ENCODE measurements around the gene IL4R. TPM values are rescaled to one million over a fixed set of nuclear protein-coding genes. Genes with fewer than 3 reads are reported as not detected.

The IL4R gene
- total and polyA plus RNA-seq, 2 of the 8 experiments (the other 6 are each of a cell fraction or from before 2014, with no cell fraction given) = 29.1 to 29.4 TPM

DNA sequence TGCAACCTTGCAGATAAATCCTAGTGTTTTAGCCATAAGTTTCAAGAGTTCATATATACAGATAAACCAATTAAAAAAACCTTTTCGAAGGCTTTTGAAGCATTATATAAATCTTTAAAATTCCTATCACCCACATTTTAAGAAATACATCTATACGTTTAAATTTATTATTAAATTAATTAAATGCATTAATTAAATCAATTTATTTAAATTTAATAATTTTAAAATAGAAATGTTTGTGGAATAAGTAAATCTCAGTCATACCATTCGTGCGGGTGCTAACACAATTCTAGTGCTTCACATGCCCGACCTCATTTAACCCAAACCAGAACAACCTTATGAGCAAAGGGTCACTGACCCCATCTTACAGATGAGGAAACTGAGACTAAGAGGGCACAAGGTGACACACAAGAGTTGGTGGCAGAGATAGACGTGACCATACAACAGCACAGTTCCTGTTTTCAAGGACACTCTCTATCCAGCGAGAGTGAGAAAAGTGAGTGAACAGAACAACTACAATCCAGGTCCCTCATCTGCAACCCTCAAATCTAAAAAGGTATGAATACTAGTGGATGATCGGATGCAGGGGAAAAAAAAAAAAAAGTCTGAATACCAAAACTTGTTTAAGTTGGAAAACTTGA, 46.6 kb upstream of the IL4R start:
- Histone ChIP-seq H3K23me2 (ENCODE audit: low read depth, low read length) (peaks cover 6% of the 10 kb centered on the region; the same call in 1 of the 2 replicates), H3K79me2 (ENCODE audit: control insufficient read depth in 1 of 2, insufficient read depth in 2 of 2, low read length in 2 of 2) (no peaks in the 10 kb centered on the region), H4K20me1 (replicated peaks in 1 of 2; ENCODE audit: control insufficient read depth in 1 of 2, insufficient read depth in 2 of 2, low read length in 2 of 2) (no peaks in the 10 kb centered on the region), H3K27ac (ENCODE audit: low read depth, low read length) (no peak overlapping the region), H4K8ac (ENCODE audit: extremely low read depth, insufficient read depth, low read length) (no peak overlapping the region), H2BK20ac (ENCODE audit: low read length) (no peak overlapping the region), H2AK5ac (ENCODE audit: low read depth, low read length) (peak overlapping the region; percentile 7; the same call in 1 of the 2 replicates), H3K9me3 (ENCODE audit: insufficient read depth in 2 of 2, low read depth in 1 of 2, low read length in 1 of 2) (no peaks in the 10 kb centered on the region), H2BK120ac (replicated peaks; ENCODE audit: low read depth, low read length) (no peak overlapping the region), H3K27me3 (replicated peaks in 1 of 4; ENCODE audit: control insufficient read depth in 3 of 4, extremely low read depth in 1 of 4, insufficient read depth in 3 of 4, low read length in 3 of 4) (no peaks in the 10 kb centered on the region), H3K9ac (replicated peaks in 1 of 4; ENCODE audit: extremely low read depth in 1 of 4, low read depth in 3 of 4, low read length in 3 of 4) (no peak overlapping the region), H3K4me3 (ENCODE audit: extremely low read depth in 1 of 4, insufficient read depth in 2 of 4, low read depth in 3 of 4, low read length in 4 of 4) (no peak overlapping the region), H2BK5ac (ENCODE audit: low read depth, low read length) (no peak overlapping the region), H4K91ac (replicated peaks; ENCODE audit: insufficient read length, low read length) (no peak overlapping the region), H3K79me1 (ENCODE audit: low read depth, low read length) (no peaks in the 10 kb centered on the region; the same call in 1 of the 2 replicates), H3K4me2 (ENCODE audit: insufficient read depth in 1 of 2, low read depth in 2 of 2, low read length in 2 of 2) (no peak overlapping the region; a peak in 1 of 4 replicates), H3K14ac (ENCODE audit: insufficient read length) (no peak overlapping the region), H3K4ac (replicated peaks; ENCODE audit: insufficient read length, low read depth, low read length) (no peak overlapping the region), H3K23ac (ENCODE audit: insufficient read length) (no peak overlapping the region), H4K5ac (ENCODE audit: insufficient read length, low read depth, low read length) (no peak overlapping the region), H2BK15ac (ENCODE audit: low read length) (no peak overlapping the region), H3K56ac (replicated peaks; ENCODE audit: insufficient read length, low read depth, low read length) (no peak overlapping the region), H3K18ac (ENCODE audit: extremely low read depth, low read length) (no peak overlapping the region), H2AFZ (ENCODE audit: low read length) (no peak overlapping the region), H3K36me3 (ENCODE audit: control insufficient read depth in 2 of 4, insufficient read depth in 4 of 4, low read length in 3 of 4) (no peaks in the 10 kb centered on the region; a peak in 1 of 8 replicates), H2BK12ac (ENCODE audit: low read depth, low read length) (no peak overlapping the region), H3K4me1 (replicated peaks in 1 of 4; ENCODE audit: control insufficient read depth in 3 of 4, insufficient read depth in 4 of 4, low read length in 3 of 4) (peaks cover 0 to 8% (median 0%) of the 10 kb centered on the region in 4 experiments; a peak in 2 of 7 replicates)
- FAIRE-seq = no peak
- no peak for DNase-seq (ENCODE audit: low read depth in 1 of 2, low spot score in 2 of 2)
- POLR2A ChIA-PET (ENCODE audit: partially characterized antibody) = no interaction called here
- WGBS, 2 experiments (ENCODE audit: extremely low coverage in 1 of 2, insufficient coverage in 1 of 2, insufficient read length in 1 of 2, insufficient replicate concordance in 2 of 2, low coverage in 1 of 2, low lambda C conversion rate in 2 of 2, missing lambda C conversion rate in 1 of 2) = 86% methylated on average over 8 of the region's 8 CpGs; no CpG with 5 or more reads in 1 of the 2 experiments
- CTCF ChIA-PET (ENCODE audit: partially characterized antibody) = no interaction called here
- TF ChIP-seq GTF2F1 (IDR thresholded peaks at IDR 0.05; ENCODE audit: borderline replicate concordance, low read depth, low read length) = no peak
- TF ChIP-seq EP300 (IDR thresholded peaks at IDR 0.05; ENCODE audit: borderline replicate concordance in 1 of 2, low read depth in 2 of 2, low read length in 2 of 2) = no peak
- no peak for TF ChIP-seq TCF12 (IDR thresholded peaks at IDR 0.05; ENCODE audit: low read depth, low read length)
- no peak for TF ChIP-seq HDAC6 (IDR thresholded peaks at IDR 0.05; ENCODE audit: low read depth, low read length)
- TF ChIP-seq, protein P1, sequence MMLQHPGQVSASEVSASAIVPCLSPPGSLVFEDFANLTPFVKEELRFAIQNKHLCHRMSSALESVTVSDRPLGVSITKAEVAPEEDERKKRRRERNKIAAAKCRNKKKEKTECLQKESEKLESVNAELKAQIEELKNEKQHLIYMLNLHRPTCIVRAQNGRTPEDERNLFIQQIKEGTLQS (IDR thresholded peaks at IDR 0.05; ENCODE audit: insufficient read depth, low read depth, low read length) = no peak
- TF ChIP-seq, protein P2, sequence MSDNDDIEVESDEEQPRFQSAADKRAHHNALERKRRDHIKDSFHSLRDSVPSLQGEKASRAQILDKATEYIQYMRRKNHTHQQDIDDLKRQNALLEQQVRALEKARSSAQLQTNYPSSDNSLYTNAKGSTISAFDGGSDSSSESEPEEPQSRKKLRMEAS (IDR thresholded peaks at IDR 0.05) = no peak
- no peak for TF ChIP-seq SIN3A (conservative IDR thresholded peaks at IDR 0.05 in 1 of 2, IDR thresholded peaks at IDR 0.05 in 1 of 2; ENCODE audit: low read depth in 1 of 2, low read length in 2 of 2)
- TF ChIP-seq SP4 (IDR thresholded peaks at IDR 0.05; ENCODE audit: low read length) = no peak
- TF ChIP-seq, protein P3, sequence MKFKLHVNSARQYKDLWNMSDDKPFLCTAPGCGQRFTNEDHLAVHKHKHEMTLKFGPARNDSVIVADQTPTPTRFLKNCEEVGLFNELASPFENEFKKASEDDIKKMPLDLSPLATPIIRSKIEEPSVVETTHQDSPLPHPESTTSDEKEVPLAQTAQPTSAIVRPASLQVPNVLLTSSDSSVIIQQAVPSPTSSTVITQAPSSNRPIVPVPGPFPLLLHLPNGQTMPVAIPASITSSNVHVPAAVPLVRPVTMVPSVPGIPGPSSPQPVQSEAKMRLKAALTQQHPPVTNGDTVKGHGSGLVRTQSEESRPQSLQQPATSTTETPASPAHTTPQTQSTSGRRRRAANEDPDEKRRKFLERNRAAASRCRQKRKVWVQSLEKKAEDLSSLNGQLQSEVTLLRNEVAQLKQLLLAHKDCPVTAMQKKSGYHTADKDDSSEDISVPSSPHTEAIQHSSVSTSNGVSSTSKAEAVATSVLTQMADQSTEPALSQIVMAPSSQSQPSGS (IDR thresholded peaks at IDR 0.05; ENCODE audit: low read length) = no peak

Measured in H1 (cell line).